HG03558 (cell line): Measurements from ENCODE around the gene IRX5.

Source experiments
- ATAC-seq: cut with Tn5 transposase; IDR thresholded peaks from one replicate; pipeline ENCODE4 v1.9.1; 2021; ENCODE audit warnings: moderate number of reproducible peaks; ENCODE audit not compliant: unreplicated experiment; ENCODE audit errors: extremely low read depth

The IRX5 gene

GRCh38 chr16:54930005-54930868, at the start of gene IRX5:
IRX5 (plus strand) TSS chr16:54930865; CDS start chr16:54931199, 334 bp downstream.
- no peak for ATAC-seq

- ATAC-seq, result no peak
These were observed 48.1 kb upstream of the IRX5 start for GRCh38 chr16:54882556-54882955.

- no peak for ATAC-seq
These were observed 47.3 kb upstream of the IRX5 start for GRCh38 chr16:54883358-54883757.

GRCh38 chr16:54886078-54886477, 44.6 kb upstream of the IRX5 start:
- no peak for ATAC-seq

GRCh38 chr16:54890381-54890780, 40.3 kb upstream of the IRX5 start:
- no peak for ATAC-seq

GRCh38 chr16:54891346-54891745, 39.3 kb upstream of the IRX5 start:
- ATAC-seq, result no peak

GRCh38 chr16:54892981-54893380, 37.7 kb upstream of the IRX5 start:
- no peak for ATAC-seq

GRCh38 chr16:54897930-54898329, 32.7 kb upstream of the IRX5 start:
- no peak for ATAC-seq

- ATAC-seq, result no peak
These were observed 29.1 kb upstream of the IRX5 start for GRCh38 chr16:54901606-54902005.

- no peak for ATAC-seq
These were observed 27.6 kb upstream of the IRX5 start for GRCh38 chr16:54903047-54903446.

GRCh38 chr16:54911079-54911478, 19.6 kb upstream of the IRX5 start:
- ATAC-seq, result no peak

- no peak for ATAC-seq
These were observed 17.9 kb upstream of the IRX5 start for GRCh38 chr16:54912720-54913119.

- ATAC-seq, result no peak
These were observed 9.3 kb upstream of the IRX5 start for GRCh38 chr16:54921206-54921824.

- no peak for ATAC-seq
These were observed 7.6 kb upstream of the IRX5 start for GRCh38 chr16:54923055-54923473.

GRCh38 chr16:54923988-54924387, 6.7 kb upstream of the IRX5 start:
- ATAC-seq, result no peak

- ATAC-seq, result no peak
These were observed 4.4 kb upstream of the IRX5 start for GRCh38 chr16:54926166-54926838.

- no peak for ATAC-seq
These were observed 3.3 kb upstream of the IRX5 start for GRCh38 chr16:54927125-54928015.

GRCh38 chr16:54928016-54928356, 2.7 kb upstream of the IRX5 start:
- ATAC-seq, result no peak

GRCh38 chr16:54928411-54929089, 2.1 kb upstream of the IRX5 start:
- ATAC-seq, result peak; percentile 16
